HepG2 (cell line): ENCODE results near the gene RABL6. TPM values are rescaled to one million over a fixed set of nuclear protein-coding genes. Genes with fewer than 3 reads are reported as not detected.
A peak's percentile ranks its signal among the peaks of the same experiment; 100 is the strongest.

Source experiments
- KDM3A ChIP-seq: IDR thresholded peaks from 2 replicates; pipeline ENCODE4 v1.6.1; 2018; ENCODE audit warnings: low read depth, missing compliant biosample characterization
- KDM5A ChIP-seq: fragments of 200-600 bp; sonication (generic); IDR thresholded peaks from 2 replicates; pipeline ENCODE4 v1.7.0; 2018; ENCODE audit warnings: antibody characterized with exemption, mild to moderate bottlenecking, low read length, borderline replicate concordance
- MEIS2 ChIP-seq: sonication (generic); formaldehyde crosslinking; IDR thresholded peaks from 2 replicates; pipeline ENCODE4 v1.9.0; 2021; ENCODE audit warnings: mild to moderate bottlenecking, missing genetic modification reagents
- MIER3 ChIP-seq: IDR thresholded peaks from 2 replicates; pipeline ENCODE4 v1.6.1; 2016; ENCODE audit warnings: missing compliant biosample characterization, borderline replicate concordance
- REPIN1 ChIP-seq: sonication (generic); formaldehyde crosslinking; IDR thresholded peaks from 2 replicates; pipeline ENCODE4 v1.8.0; 2022; ENCODE audit warnings: missing genetic modification reagents, low read depth, mild to moderate bottlenecking, borderline replicate concordance
- SIN3B ChIP-seq: fragments of 150-350 bp; IDR thresholded peaks from 2 replicates; pipeline ENCODE4 v1.6.1; 2014; ENCODE audit warnings: low read length
- SMAD3 ChIP-seq: sonication (generic); formaldehyde crosslinking; IDR thresholded peaks from 2 replicates; pipeline ENCODE4 v1.4.0; 2020; ENCODE audit warnings: missing genetic modification reagents
- TCF7L2 ChIP-seq: IDR thresholded peaks from 2 replicates; pipeline ENCODE4 v1.6.1; 2011; ENCODE audit warnings: mild to moderate bottlenecking, low read depth, low read length, moderate library complexity
- ZNF317 ChIP-seq: sonication (generic); formaldehyde crosslinking; IDR thresholded peaks from 2 replicates; pipeline ENCODE4 v1.5.0; 2020; ENCODE audit warnings: mild to moderate bottlenecking, missing genetic modification reagents
- ZNF451 ChIP-seq: sonication (generic); formaldehyde crosslinking; IDR thresholded peaks from 2 replicates; pipeline ENCODE4 v1.5.0; 2020; ENCODE audit warnings: mild to moderate bottlenecking, missing genetic modification reagents
- ZNF607 ChIP-seq: sonication (generic); formaldehyde crosslinking; IDR thresholded peaks from 2 replicates; pipeline ENCODE4 v1.5.1; 2020; ENCODE audit warnings: missing genetic modification reagents, mild to moderate bottlenecking, borderline replicate concordance
- ZNF761 ChIP-seq: sonication (generic); formaldehyde crosslinking; conservative IDR thresholded peaks from 2 replicates; pipeline ENCODE4 v1.4.0; 2020; ENCODE audit warnings: mild to moderate bottlenecking, missing genetic modification reagents
- ZNF891 ChIP-seq: sonication (generic); formaldehyde crosslinking; IDR thresholded peaks from 2 replicates; pipeline ENCODE4 v1.5.0; 2020; ENCODE audit warnings: mild to moderate bottlenecking, missing genetic modification reagents
- polyA plus RNA-seq, 8 experiments: library from polyadenylated mRNA; depleted of rRNA in 3 of 8; stranded (reverse) in 7 of 8; unstranded in 1 of 8; fragments of >200 nt; fragmentation: Illumina TruSeq in 4 of 8; extraction: Trizol in 4 of 8; gene quantifications; 2 replicates each; pipeline versions ENCODE4 v1.2.1 to v1.2.3, GENCODE V29; 2011 to 2016; ENCODE audit warnings: low read depth in 4 of 8, missing spikeins in 1 of 8, mixed read lengths in 1 of 8; ENCODE audit not compliant: insufficient read depth in 1 of 8
- total RNA-seq, 5 experiments: library from RNA; depleted of rRNA; stranded (reverse); fragments of >200 nt; fragmentation: Illumina TruSeq; extraction: Trizol; gene quantifications; 2 replicates each; pipeline ENCODE4 v1.2.3, GENCODE V29; 2016; ENCODE audit warnings: low read depth in 1 of 5
- TF ChIP-seq, protein P1 (sequence below): IDR thresholded peaks from 2 replicates; pipeline ENCODE4 v1.6.1; 2016; ENCODE audit warnings: missing compliant biosample characterization, missing genetic modification reagents, borderline replicate concordance
- TF ChIP-seq, protein P2 (sequence below): sonication (generic); formaldehyde crosslinking; IDR thresholded peaks from 2 replicates; pipeline ENCODE4 v1.4.0; 2020; ENCODE audit warnings: missing genetic modification reagents
- TF ChIP-seq, protein P3 (sequence below): sonication (generic); formaldehyde crosslinking; conservative IDR thresholded peaks from 2 replicates; pipeline ENCODE4 v1.4.0; 2020; ENCODE audit warnings: missing genetic modification reagents
- TF ChIP-seq, protein P4 (sequence below): sonication (generic); formaldehyde crosslinking; IDR thresholded peaks from 2 replicates; pipeline ENCODE4 v1.9.0; 2022; ENCODE audit warnings: missing genetic modification reagents, mild to moderate bottlenecking, borderline replicate concordance
- TF ChIP-seq, protein P5 (sequence below): sonication (generic); formaldehyde crosslinking; IDR thresholded peaks from 2 replicates; pipeline ENCODE4 v1.4.0; 2020; ENCODE audit warnings: mild to moderate bottlenecking, missing genetic modification reagents
- TF ChIP-seq, protein P6 (sequence below): sonication (generic); formaldehyde crosslinking; IDR thresholded peaks from 2 replicates; pipeline ENCODE4 v1.5.1; 2020; ENCODE audit warnings: missing genetic modification reagents, mild to moderate bottlenecking, borderline replicate concordance
- TF ChIP-seq, protein P7 (sequence below): sonication (generic); formaldehyde crosslinking; IDR thresholded peaks from 2 replicates; pipeline ENCODE4 v1.4.0; 2020; ENCODE audit warnings: missing genetic modification reagents, borderline replicate concordance

Gene RABL6
- total and polyA plus RNA-seq, 2 of the 13 experiments (the other 11 are each of a cell fraction or from before 2014, with no cell fraction given): 81.5 to 125 TPM

DNA sequence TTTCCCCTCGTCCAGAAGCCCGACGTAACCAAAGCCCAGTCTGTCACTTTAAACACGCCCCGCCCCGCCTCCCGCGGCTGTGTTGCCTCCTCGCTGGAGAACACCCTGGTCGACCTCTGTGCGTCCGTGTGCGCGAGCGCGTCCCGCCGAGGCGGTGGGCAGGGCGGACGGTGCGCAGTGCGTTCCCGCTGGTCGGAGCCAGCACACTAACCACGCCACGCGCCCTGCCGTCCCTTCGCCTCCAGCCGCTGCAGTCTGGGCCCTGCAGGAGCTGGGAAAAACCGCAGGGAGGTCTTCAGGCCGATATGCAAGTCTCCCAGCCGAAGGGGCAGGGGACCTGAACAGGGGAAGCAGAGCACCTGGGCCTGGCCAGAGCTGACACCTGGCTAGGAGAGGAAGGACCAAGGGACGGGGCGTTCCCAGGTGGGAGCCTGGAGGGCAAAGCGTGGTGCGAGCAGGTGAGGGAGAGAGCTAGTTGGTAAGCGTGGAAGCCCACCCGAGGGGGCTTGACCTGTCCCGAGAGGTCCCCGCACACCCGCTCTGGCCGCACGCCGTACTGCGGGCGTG lies 40.2 kb downstream of the RABL6 start (continued):
- TF ChIP-seq, protein P1, sequence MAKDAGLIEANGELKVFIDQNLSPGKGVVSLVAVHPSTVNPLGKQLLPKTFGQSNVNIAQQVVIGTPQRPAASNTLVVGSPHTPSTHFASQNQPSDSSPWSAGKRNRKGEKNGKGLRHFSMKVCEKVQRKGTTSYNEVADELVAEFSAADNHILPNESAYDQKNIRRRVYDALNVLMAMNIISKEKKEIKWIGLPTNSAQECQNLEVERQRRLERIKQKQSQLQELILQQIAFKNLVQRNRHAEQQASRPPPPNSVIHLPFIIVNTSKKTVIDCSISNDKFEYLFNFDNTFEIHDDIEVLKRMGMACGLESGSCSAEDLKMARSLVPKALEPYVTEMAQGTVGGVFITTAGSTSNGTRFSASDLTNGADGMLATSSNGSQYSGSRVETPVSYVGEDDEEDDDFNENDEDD (CRISPR knock-in tag): peak; percentile 38; the same call in 1 of the 2 replicates
- TF ChIP-seq MEIS2 (CRISPR knock-in tag) (peak; percentile 14; the same call in 1 of the 2 replicates), KDM3A (CRISPR knock-in tag) (peak; percentile 71; the same call in 1 of the 2 replicates), ZNF317 (CRISPR knock-in tag) (no peak; the same call in 1 of the 2 replicates), SMAD3 (CRISPR knock-in tag) (no peak), MIER3 (peak; percentile 33; the same call in 1 of the 2 replicates), REPIN1 (CRISPR knock-in tag) (peak; percentile 35; the same call in 1 of the 2 replicates), ZNF891 (CRISPR knock-in tag) (peak; percentile 90), KDM5A (peak; percentile 18; the same call in 1 of the 2 replicates), ZNF451 (CRISPR knock-in tag) (peak; percentile 89; the same call in 1 of the 2 replicates), TCF7L2 (no peak), SIN3B (no peak), ZNF761 (CRISPR knock-in tag) (no peak), ZNF607 (peak; percentile 88)
- TF ChIP-seq, protein P2, sequence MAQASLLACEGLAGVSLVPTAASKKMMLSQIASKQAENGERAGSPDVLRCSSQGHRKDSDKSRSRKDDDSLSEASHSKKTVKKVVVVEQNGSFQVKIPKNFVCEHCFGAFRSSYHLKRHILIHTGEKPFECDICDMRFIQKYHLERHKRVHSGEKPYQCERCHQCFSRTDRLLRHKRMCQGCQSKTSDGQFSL (CRISPR knock-in tag): 0 out of 2 replicates have a peak, but pooled peaks have one; percentile 34
- TF ChIP-seq, protein P3, sequence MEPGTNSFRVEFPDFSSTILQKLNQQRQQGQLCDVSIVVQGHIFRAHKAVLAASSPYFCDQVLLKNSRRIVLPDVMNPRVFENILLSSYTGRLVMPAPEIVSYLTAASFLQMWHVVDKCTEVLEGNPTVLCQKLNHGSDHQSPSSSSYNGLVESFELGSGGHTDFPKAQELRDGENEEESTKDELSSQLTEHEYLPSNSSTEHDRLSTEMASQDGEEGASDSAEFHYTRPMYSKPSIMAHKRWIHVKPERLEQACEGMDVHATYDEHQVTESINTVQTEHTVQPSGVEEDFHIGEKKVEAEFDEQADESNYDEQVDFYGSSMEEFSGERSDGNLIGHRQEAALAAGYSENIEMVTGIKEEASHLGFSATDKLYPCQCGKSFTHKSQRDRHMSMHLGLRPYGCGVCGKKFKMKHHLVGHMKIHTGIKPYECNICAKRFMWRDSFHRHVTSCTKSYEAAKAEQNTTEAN: 0 out of 2 replicates have a peak, but pooled peaks have one; percentile 28
- TF ChIP-seq, protein P4, sequence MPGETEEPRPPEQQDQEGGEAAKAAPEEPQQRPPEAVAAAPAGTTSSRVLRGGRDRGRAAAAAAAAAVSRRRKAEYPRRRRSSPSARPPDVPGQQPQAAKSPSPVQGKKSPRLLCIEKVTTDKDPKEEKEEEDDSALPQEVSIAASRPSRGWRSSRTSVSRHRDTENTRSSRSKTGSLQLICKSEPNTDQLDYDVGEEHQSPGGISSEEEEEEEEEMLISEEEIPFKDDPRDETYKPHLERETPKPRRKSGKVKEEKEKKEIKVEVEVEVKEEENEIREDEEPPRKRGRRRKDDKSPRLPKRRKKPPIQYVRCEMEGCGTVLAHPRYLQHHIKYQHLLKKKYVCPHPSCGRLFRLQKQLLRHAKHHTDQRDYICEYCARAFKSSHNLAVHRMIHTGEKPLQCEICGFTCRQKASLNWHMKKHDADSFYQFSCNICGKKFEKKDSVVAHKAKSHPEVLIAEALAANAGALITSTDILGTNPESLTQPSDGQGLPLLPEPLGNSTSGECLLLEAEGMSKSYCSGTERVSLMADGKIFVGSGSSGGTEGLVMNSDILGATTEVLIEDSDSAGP (CRISPR knock-in tag): peak; percentile 99
- TF ChIP-seq, protein P5, sequence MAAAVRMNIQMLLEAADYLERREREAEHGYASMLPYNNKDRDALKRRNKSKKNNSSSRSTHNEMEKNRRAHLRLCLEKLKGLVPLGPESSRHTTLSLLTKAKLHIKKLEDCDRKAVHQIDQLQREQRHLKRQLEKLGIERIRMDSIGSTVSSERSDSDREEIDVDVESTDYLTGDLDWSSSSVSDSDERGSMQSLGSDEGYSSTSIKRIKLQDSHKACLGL (CRISPR knock-in tag): peak; percentile 66; the same call in 1 of the 2 replicates
- TF ChIP-seq, protein P6, sequence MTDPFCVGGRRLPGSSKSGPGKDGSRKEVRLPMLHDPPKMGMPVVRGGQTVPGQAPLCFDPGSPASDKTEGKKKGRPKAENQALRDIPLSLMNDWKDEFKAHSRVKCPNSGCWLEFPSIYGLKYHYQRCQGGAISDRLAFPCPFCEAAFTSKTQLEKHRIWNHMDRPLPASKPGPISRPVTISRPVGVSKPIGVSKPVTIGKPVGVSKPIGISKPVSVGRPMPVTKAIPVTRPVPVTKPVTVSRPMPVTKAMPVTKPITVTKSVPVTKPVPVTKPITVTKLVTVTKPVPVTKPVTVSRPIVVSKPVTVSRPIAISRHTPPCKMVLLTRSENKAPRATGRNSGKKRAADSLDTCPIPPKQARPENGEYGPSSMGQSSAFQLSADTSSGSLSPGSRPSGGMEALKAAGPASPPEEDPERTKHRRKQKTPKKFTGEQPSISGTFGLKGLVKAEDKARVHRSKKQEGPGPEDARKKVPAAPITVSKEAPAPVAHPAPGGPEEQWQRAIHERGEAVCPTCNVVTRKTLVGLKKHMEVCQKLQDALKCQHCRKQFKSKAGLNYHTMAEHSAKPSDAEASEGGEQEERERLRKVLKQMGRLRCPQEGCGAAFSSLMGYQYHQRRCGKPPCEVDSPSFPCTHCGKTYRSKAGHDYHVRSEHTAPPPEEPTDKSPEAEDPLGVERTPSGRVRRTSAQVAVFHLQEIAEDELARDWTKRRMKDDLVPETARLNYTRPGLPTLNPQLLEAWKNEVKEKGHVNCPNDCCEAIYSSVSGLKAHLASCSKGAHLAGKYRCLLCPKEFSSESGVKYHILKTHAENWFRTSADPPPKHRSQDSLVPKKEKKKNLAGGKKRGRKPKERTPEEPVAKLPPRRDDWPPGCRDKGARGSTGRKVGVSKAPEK (CRISPR knock-in tag): peak; percentile 76; the same call in 1 of the 2 replicates
- TF ChIP-seq, protein P7, sequence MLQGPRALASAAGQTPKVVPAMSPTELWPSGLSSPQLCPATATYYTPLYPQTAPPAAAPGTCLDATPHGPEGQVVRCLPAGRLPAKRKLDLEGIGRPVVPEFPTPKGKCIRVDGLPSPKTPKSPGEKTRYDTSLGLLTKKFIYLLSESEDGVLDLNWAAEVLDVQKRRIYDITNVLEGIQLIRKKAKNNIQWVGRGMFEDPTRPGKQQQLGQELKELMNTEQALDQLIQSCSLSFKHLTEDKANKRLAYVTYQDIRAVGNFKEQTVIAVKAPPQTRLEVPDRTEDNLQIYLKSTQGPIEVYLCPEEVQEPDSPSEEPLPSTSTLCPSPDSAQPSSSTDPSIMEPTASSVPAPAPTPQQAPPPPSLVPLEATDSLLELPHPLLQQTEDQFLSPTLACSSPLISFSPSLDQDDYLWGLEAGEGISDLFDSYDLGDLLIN (CRISPR knock-in tag): peak; percentile 76; the same call in 1 of the 2 replicates
